K562 (cell line): ENCODE measurements around the gene DHRS3. TPM values are rescaled to one million over a fixed set of nuclear protein-coding genes. Genes with fewer than 3 reads are reported as not detected.
A peak's percentile ranks its signal among the peaks of the same experiment; 100 is the strongest.

Experiments used
- CEBPG ChIP-seq, 3 experiments: fragments of 200-800 bp in 1 of 3; sonication (Bioruptor generic) in 1 of 3; sonication (generic) in 1 of 3; formaldehyde crosslinking in 1 of 3; IDR thresholded peaks in 2 of 3; conservative IDR thresholded peaks in 1 of 3; 2 replicates each; pipeline versions ENCODE4 v1.6.1 to v1.8.0; 2016 to 2022; ENCODE audit warnings: missing compliant biosample characterization in 2 of 3, missing genetic modification characterization in 2 of 3, mild to moderate bottlenecking in 1 of 3, missing genetic modification reagents in 1 of 3
- HES1 ChIP-seq: fragments of 450-650 bp; IDR thresholded peaks from 2 replicates; pipeline ENCODE4 v1.6.1; 2016; ENCODE audit warnings: low read depth, mild to moderate bottlenecking, moderate library complexity
- KLF13 ChIP-seq: fragments of 450-650 bp; IDR thresholded peaks from 2 replicates; pipeline ENCODE4 v1.6.1; 2016; ENCODE audit warnings: missing genetic modification characterization, low read depth, mild to moderate bottlenecking, missing compliant biosample characterization, moderate library complexity, borderline replicate concordance
- KLF16 ChIP-seq: IDR thresholded peaks from 2 replicates; pipeline ENCODE4 v1.6.1; 2016; ENCODE audit warnings: antibody characterized with exemption
- ZBTB33 ChIP-seq: sonication (generic); formaldehyde crosslinking; IDR thresholded peaks from 2 replicates; pipeline ENCODE4 v1.8.1; 2023; ENCODE audit warnings: mild to moderate bottlenecking, missing genetic modification reagents
- ZBTB40 ChIP-seq, 2 experiments: fragments of 450-650 bp in 1 of 2; sonication (generic) in 1 of 2; formaldehyde crosslinking in 1 of 2; IDR thresholded peaks; 2 replicates each; pipeline versions ENCODE4 v1.7.1 to v1.9.0; 2016 to 2022; ENCODE audit warnings: inconsistent platforms in 1 of 2, mild to moderate bottlenecking in 1 of 2, missing genetic modification reagents in 1 of 2
- ZNF121 ChIP-seq: sonication (generic); formaldehyde crosslinking; conservative IDR thresholded peaks from 2 replicates; pipeline ENCODE4 v1.8.0; 2022; ENCODE audit warnings: missing genetic modification reagents
- ZNF592 ChIP-seq: fragments of 450-650 bp; IDR thresholded peaks from 2 replicates; pipeline ENCODE4 v1.6.1; 2017; ENCODE audit warnings: antibody characterized with exemption, mild to moderate bottlenecking
- polyA plus RNA-seq, 8 experiments: library from polyadenylated mRNA; depleted of rRNA in 4 of 8; stranded (reverse) in 5 of 8; unstranded in 3 of 8; fragments of >200 nt; fragmentation: Nextera tagmentation in 2 of 8; fragmentation: Illumina TruSeq in 1 of 8; extraction: Ambion mirVana in 2 of 8; extraction: Trizol in 1 of 8; gene quantifications; 2 replicates each; pipeline versions ENCODE4 v1.2.1 to v1.2.3, GENCODE V29; 2011 to 2014; ENCODE audit warnings: inconsistent platforms in 1 of 8, missing spikeins in 1 of 8
- total RNA-seq, 7 experiments: library from RNA; depleted of rRNA in 6 of 7; stranded (reverse); fragments of >200 nt in 6 of 7; fragmentation: Illumina TruSeq in 2 of 7; extraction: Trizol in 2 of 7; gene quantifications; 2 replicates each; pipeline versions ENCODE4 v1.2.1 to v1.2.3, GENCODE V29; 2011 to 2021; ENCODE audit warnings: low replicate concordance in 1 of 7

DHRS3 gene
- total and polyA plus RNA-seq, 9 of the 15 experiments (the other 6 are each of a cell fraction or from before 2014, with no cell fraction given) = 21.0 to 116 (median 58.7) TPM

- TF ChIP-seq ZNF121 (peak; percentile 100), KLF13 (tag) (no peak), KLF16 (0 out of 2 replicates have a peak, but pooled peaks have one; percentile 11), HES1 (no peak), ZNF592 (peak; percentile 38; the same call in 1 of the 2 replicates), ZBTB40 (IDR thresholded peaks at IDR 0.05) (no peak), ZBTB40 (CRISPR knock-in tag; IDR thresholded peaks at IDR 0.05) (no peak), CEBPG (CRISPR knock-in tag; IDR thresholded peaks at IDR 0.05) (0 out of 2 replicates have a peak, but pooled peaks have one; percentile 24), CEBPG (tag; conservative IDR thresholded peaks at IDR 0.05 in 1 of 2, IDR thresholded peaks at IDR 0.05 in 1 of 2) (no peak), ZBTB33 (CRISPR knock-in tag) (peak; percentile 18; the same call in 1 of the 2 replicates)
Observed at GRCh38 chr1:12539705-12540579, 78.1 kb downstream of the DHRS3 start (continued).
